ENCODE results near the gene ERI3.

Gene ERI3, protein sequence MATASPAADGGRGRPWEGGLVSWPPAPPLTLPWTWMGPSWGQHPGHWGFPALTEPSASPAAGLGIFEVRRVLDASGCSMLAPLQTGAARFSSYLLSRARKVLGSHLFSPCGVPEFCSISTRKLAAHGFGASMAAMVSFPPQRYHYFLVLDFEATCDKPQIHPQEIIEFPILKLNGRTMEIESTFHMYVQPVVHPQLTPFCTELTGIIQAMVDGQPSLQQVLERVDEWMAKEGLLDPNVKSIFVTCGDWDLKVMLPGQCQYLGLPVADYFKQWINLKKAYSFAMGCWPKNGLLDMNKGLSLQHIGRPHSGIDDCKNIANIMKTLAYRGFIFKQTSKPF

DNA sequence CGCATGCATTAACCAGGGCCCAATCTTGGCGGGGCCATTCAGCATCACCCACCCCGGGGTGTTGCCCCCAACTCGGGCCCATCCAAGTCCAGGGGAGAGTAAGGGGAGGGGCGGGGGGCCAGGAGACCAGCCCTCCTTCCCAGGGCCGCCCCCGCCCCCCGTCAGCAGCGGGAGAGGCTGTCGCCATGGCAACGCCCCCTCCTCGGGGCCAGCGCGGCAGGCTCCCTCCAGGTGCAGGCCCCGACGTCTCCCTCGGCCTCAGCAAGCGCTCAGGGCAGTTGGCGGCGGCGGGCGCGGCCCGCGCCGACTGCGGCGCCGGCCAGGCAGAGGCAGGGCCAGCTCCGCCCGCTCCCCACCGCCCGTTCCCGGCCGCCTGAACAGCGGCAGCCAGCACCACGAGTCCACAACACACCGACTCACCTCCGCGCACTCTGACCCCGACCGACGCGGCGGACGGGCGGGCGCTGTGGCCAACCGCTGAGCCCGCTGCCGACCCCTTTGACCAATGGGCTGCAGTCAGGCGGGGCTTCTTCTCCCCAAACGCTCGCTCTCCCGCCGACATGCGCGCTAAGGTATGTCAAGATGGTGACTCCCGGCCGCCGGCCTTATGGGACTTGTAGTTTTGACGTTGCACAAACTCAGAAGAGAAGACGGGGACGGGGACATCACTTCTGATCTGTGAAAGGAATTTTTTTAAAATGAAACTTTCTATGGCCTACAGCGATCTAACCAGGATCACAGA is at the start of gene ERI3:
ERI3 (minus strand) TSS at position 418 of the 742 bp plus-strand sequence; CDS start at position 187, 231 bp downstream.
- H3K9ac ChIP-seq (ENCODE audit: low read depth, low read length) = peak within 1 kb of the TSS; percentile 70
- H3K27me3 ChIP-seq (ENCODE audit: insufficient read depth, low read length, poor library complexity) = no peaks in the 10 kb centered on the region
- ATAC-seq (ENCODE audit: insufficient read depth, low read depth) (peak; percentile 99), DNase-seq (peak; percentile 98)
- peaks cover 30% of the 10 kb centered on the region for H3K79me2 ChIP-seq (ENCODE audit: insufficient read depth, low read length)
- H2AFZ ChIP-seq (ENCODE audit: low read depth, low read length) = peak within 1 kb of the TSS; percentile 83
- H3K36me3 ChIP-seq (ENCODE audit: insufficient read depth, low read length) = no peaks in the 10 kb centered on the region; the same call in 1 of the 2 replicates
- TF ChIP-seq, protein P1, sequence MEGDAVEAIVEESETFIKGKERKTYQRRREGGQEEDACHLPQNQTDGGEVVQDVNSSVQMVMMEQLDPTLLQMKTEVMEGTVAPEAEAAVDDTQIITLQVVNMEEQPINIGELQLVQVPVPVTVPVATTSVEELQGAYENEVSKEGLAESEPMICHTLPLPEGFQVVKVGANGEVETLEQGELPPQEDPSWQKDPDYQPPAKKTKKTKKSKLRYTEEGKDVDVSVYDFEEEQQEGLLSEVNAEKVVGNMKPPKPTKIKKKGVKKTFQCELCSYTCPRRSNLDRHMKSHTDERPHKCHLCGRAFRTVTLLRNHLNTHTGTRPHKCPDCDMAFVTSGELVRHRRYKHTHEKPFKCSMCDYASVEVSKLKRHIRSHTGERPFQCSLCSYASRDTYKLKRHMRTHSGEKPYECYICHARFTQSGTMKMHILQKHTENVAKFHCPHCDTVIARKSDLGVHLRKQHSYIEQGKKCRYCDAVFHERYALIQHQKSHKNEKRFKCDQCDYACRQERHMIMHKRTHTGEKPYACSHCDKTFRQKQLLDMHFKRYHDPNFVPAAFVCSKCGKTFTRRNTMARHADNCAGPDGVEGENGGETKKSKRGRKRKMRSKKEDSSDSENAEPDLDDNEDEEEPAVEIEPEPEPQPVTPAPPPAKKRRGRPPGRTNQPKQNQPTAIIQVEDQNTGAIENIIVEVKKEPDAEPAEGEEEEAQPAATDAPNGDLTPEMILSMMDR (IDR thresholded peaks at IDR 0.05; ENCODE audit: borderline replicate concordance, extremely low read depth, low read length, poor library complexity, severe bottlenecking) = no peak
- no peak for TF ChIP-seq EZH2 (IDR thresholded peaks at IDR 0.05; ENCODE audit: borderline replicate concordance, low read depth, low read length, severe bottlenecking)
- peak within 1 kb of the TSS; percentile 52 for H3K27ac ChIP-seq (ENCODE audit: low read length)
- H4K20me1 ChIP-seq (ENCODE audit: insufficient read depth, low read length) = no peaks in the 10 kb centered on the region; the same call in 1 of the 2 replicates
- peak within 1 kb of the TSS; percentile 64 to 69; a peak in 3 of 4 replicates for H3K4me3 ChIP-seq (ENCODE audit: low read depth in 1 of 2, low read length in 2 of 2)
- no peaks in the 10 kb centered on the region for H3K9me3 ChIP-seq (ENCODE audit: insufficient read depth, low read length, severe bottlenecking)
- H3K4me2 ChIP-seq (ENCODE audit: insufficient read depth, low read length) = peak within 1 kb of the TSS; percentile 95
- peaks cover 30% of the 10 kb centered on the region for H3K4me1 ChIP-seq (ENCODE audit: insufficient read depth, low read length)

DNA sequence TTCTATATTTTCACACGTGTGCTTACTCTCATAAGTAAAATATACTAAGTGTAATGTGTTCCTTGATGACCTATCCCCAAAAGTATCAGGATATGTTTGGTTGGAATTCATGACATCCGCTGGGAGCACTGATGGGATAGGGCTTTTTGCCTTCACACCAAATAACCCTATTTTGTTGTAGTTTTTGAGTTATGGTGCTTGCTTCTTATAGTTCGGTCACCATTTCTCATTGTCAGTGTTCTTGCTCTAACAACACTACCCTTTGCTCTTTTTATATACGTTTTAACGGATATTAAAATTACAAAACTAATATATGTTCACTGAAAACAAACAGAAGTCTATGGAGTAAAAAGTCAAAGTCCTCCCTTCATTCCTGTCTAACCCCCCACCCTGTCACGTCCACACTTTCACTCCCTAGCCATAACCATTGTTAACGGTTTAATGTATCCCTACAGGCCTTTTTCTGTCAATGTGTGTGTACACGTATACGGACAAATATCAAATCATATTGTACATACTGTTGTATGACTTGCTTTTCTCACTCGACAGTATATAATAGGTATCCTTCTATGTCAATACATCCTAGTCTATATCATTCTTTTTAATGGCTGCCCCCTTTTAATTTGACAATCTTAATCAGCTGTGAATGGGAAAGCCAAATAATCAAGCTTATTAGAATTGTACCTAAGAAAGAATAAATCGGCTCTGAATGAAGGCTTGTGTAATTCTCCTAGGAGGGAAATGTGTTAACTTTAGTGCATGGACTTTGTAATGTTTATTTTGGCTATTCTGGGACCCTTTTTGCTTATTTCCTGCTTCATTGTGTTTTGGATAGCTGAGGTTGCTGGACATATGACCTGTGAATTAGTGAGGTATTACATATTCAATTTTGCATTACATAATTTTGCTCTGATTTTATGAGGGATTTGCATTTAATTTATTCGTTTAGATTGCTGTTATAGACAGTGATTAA is 46.5 kb upstream of the ERI3 start:
- ATAC-seq (ENCODE audit: insufficient read depth, low read depth) (no peak), DNase-seq (no peak)
- no peaks in the 10 kb centered on the region for H3K79me2 ChIP-seq (ENCODE audit: insufficient read depth, low read length)
- TF ChIP-seq, protein P1 (IDR thresholded peaks at IDR 0.05; ENCODE audit: borderline replicate concordance, extremely low read depth, low read length, poor library complexity, severe bottlenecking) = no peak
- no peak for TF ChIP-seq EZH2 (IDR thresholded peaks at IDR 0.05; ENCODE audit: borderline replicate concordance, low read depth, low read length, severe bottlenecking)
- H3K4me1 ChIP-seq (ENCODE audit: insufficient read depth, low read length) = no peaks in the 10 kb centered on the region
- H3K4me2 ChIP-seq (ENCODE audit: insufficient read depth, low read length) = no peak overlapping the region
- no peaks in the 10 kb centered on the region for H4K20me1 ChIP-seq (ENCODE audit: insufficient read depth, low read length)
- no peak overlapping the region for H3K9ac ChIP-seq (ENCODE audit: low read depth, low read length)
- H3K27ac ChIP-seq (ENCODE audit: low read length) = no peak overlapping the region
- H3K9me3 ChIP-seq (ENCODE audit: insufficient read depth, low read length, severe bottlenecking) = no peaks in the 10 kb centered on the region
- H3K27me3 ChIP-seq (ENCODE audit: insufficient read depth, low read length, poor library complexity) = peaks cover 65% of the 10 kb centered on the region
- H3K36me3 ChIP-seq (ENCODE audit: insufficient read depth, low read length) = no peaks in the 10 kb centered on the region
- no peak overlapping the region for H2AFZ ChIP-seq (ENCODE audit: low read depth, low read length)
- H3K4me3 ChIP-seq (ENCODE audit: low read depth in 1 of 2, low read length in 2 of 2) = no peak overlapping the region

DNA sequence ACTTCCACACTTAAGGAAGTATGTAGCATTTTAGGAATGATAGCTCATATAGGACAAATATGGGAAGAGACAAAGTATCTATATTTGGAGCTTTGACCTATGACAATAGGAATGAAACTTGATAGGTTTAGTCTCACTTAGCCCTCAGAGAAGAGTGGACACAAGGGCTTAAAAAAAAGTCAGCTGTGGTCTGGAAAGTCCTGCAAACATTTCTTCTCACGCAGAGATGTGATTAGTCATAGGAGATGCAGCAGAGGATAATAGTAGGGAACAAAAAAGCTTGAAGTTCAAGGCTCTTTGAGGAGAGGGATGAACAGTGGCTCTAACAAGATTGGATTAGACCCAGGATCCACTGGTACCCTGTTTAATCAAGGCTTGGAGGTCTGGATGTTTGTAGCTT is 35.2 kb upstream of the ERI3 start:
- H3K4me1 ChIP-seq (ENCODE audit: insufficient read depth, low read length) = no peaks in the 10 kb centered on the region
- H3K27ac ChIP-seq (ENCODE audit: low read length) = no peak overlapping the region
- DNase-seq (no peak), ATAC-seq (ENCODE audit: insufficient read depth, low read depth) (no peak)
- H3K9ac ChIP-seq (ENCODE audit: low read depth, low read length) = no peak overlapping the region
- no peaks in the 10 kb centered on the region for H3K36me3 ChIP-seq (ENCODE audit: insufficient read depth, low read length)
- TF ChIP-seq, protein P1 (IDR thresholded peaks at IDR 0.05; ENCODE audit: borderline replicate concordance, extremely low read depth, low read length, poor library complexity, severe bottlenecking) = no peak
- TF ChIP-seq EZH2 (IDR thresholded peaks at IDR 0.05; ENCODE audit: borderline replicate concordance, low read depth, low read length, severe bottlenecking) = no peak
- H3K9me3 ChIP-seq (ENCODE audit: insufficient read depth, low read length, severe bottlenecking) = no peaks in the 10 kb centered on the region
- no peak overlapping the region for H3K4me2 ChIP-seq (ENCODE audit: insufficient read depth, low read length)
- no peak overlapping the region for H2AFZ ChIP-seq (ENCODE audit: low read depth, low read length)
- no peaks in the 10 kb centered on the region for H3K79me2 ChIP-seq (ENCODE audit: insufficient read depth, low read length)
- H3K4me3 ChIP-seq (ENCODE audit: low read depth in 1 of 2, low read length in 2 of 2) = no peak overlapping the region
- H4K20me1 ChIP-seq (ENCODE audit: insufficient read depth, low read length) = no peaks in the 10 kb centered on the region
- H3K27me3 ChIP-seq (ENCODE audit: insufficient read depth, low read length, poor library complexity) = peaks cover 20% of the 10 kb centered on the region

All from DND-41 (cell line).